ENCODE measurements around the gene CACHD1.

- TF ChIP-seq POLR2A (IDR thresholded peaks at IDR 0.05) (no peak), CTCF (IDR thresholded peaks at IDR 0.05) (no peak), EP300 (IDR thresholded peaks at IDR 0.05) (no peak), POLR2AphosphoS5 (IDR thresholded peaks at IDR 0.05) (no peak)
These were observed 245.3 kb downstream of the CACHD1 start for GRCh38 chr1:64715186-64715585.
